Renal pelvis (tissue), 4 donors: ENCODE data around the gene CIC. TPM values are rescaled to one million over a fixed set of nuclear protein-coding genes. Genes with fewer than 3 reads are reported as not detected.

Experiments
- DNase-seq: peaks from one replicate; pipeline ENCODE4 v3.0.0-alpha.2; 2013
- polyA plus RNA-seq, 3 donors: library from polyadenylated mRNA; unstranded; fragments of 120-200 nt; gene quantifications; one replicate each; pipeline ENCODE4 v1.2.1, GENCODE V29; 2013; ENCODE audit not compliant: insufficient read length in 3 of 3

CIC gene
- polyA plus RNA-seq, 3 donors, result 59.3 to 72.5 (median 68.2) TPM

GRCh38 chr19:42242069-42242511, 27.0 kb upstream of the CIC start:
- no peak for DNase-seq

DNA sequence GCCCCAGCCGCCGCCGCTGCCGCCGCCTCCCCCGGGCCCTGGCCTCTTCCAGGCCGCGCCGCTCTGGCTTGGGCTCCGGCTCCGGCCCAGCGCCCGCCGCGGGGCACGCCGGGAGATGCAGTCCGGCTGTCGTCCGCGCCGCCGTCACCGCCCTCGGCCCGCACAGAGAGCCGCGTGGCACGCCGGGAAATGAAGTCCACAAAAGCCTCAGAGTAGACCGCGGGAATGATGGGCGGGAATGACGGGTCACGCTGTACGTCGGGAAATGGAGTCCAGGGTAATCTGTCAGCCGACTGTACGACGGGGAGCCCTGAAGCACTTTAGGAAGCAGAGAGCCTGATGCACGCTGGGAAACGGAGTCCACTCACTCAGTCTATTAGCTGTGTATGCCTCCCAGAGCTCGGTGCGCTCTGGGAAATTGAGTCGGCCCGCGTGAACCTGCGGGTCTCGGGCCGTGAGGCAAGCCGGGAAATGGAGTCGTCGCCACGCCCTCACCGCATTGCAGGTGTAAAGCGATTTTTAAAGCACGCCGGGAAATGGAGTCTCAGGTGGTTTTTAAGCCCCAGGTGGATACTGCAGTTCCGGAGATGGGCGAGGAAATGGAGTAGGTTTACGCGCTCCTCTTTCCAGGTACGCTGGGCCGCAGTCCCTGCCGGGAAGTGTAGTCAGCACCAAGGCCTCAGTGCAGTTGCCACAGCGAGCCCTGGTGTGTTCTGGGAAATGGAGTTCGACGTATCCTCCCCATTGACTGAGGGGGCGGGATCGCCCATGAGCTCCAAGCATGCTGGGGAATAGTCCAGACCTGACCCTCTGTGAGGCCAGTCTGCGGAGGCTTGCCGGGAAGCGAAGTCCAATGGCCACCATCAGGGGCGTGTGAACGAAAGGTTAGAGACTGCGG, 26.3 kb upstream of the CIC start, which contains the start of gene GSK3A:
GSK3A (minus strand) TSS at position 91 of the 898 bp plus-strand sequence. CDS start 137 bp downstream, outside the sequence.
- DNase-seq, result peak; percentile 99

DNA sequence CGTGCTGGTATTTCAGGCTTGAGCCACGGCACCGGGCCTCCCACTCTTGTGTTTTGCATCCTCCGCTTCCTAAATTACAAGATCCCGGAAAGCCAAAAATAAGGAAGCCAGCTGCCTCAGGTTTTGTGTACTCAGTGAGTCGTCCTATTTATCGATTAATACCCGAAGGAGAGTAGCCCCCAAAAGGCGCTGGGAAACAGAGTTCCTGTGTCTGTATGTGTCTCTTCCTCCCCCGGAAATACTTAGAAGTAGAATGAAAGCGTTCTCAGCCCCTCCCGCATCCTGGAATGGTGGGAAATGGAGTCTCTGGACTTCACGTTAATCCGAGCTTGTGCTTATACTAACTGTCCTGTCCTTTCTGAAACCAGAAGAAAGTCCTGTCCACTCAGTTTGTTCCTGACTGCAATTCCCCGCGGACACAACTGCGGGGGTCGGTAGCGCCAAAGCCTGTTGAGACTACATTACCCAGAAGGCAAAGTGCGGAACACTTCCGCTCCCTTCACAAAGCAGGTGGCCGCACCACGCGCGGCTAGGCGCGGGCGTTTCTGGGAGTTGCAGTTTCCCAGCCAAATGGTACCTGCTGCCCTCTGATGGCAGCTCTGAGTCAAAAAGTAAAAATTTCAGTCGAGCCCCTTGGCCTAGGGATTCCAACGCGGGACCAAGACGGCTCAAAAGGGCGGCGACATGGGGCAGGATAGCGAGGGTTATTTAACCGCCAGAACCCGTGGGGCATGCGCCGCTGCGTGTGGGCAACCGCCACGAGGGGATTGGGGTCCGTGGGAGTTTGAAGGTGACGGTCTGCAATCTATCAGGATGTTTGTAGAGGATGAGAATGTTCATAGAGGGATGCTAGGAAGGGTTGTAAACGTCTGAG, 24.5 kb upstream of the CIC start:
- peak; percentile 95 for DNase-seq

DNA sequence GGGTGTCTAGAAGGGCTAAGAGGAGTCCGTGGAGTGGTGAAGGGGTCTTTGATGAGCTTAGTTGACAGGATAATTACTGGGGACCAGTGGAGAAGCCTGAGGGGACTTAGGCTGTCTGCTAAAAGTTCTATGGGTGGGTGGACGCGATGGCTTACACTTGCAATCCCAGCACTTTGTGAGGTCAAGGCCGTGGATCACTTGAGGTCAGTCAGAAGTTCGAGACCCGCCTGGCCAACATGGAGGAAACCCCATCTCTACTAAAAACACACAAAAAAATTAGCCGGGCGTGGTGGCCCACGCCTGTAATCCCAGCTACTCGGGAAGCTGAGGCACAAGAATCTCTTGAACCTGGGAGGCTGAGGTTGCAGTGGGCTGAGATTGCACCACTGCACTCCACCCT, 23.8 kb upstream of the CIC start:
- no peak for DNase-seq

GRCh38 chr19:42246143-42246921, 22.7 kb upstream of the CIC start:
- DNase-seq, result no peak

DNA sequence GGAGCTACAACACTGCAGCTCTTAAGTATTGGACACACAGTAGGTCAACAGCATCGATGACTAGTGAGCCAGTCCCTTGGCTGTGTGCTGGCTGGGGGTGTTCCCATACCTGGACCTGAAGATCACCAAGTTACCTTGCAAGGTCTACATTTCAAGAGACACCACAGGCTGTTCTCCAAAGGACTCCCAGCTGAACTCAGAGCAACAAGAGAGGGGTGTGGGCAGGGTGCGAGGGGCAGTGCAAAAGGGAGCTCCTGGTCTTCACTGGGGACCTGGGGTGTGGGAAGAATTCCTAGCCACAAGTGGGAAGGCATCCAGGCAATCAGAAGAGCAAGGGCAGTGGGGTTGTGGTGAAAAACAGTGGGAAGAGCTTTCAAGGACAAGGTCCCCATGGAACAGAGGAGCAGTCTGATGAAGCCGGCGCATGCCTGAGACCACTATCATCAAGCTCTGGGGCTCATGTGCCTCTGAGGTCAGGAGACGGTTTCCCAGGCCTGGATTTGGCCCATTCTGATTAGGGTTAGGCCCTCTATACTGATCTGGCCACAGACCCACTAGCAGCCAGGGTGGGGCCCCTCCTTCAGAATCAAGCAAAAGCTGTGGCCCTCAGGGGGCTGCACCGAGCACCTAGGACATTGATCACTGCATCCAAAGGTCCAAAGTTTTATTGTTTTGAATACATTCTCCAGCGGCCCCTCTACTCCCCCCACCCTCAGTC, 22.0 kb upstream of the CIC start:
- no peak for DNase-seq

GRCh38 chr19:42247640-42248199, 21.3 kb upstream of the CIC start:
- no peak for DNase-seq

GRCh38 chr19:42248270-42249148, 20.5 kb upstream of the CIC start:
- no peak for DNase-seq

DNA sequence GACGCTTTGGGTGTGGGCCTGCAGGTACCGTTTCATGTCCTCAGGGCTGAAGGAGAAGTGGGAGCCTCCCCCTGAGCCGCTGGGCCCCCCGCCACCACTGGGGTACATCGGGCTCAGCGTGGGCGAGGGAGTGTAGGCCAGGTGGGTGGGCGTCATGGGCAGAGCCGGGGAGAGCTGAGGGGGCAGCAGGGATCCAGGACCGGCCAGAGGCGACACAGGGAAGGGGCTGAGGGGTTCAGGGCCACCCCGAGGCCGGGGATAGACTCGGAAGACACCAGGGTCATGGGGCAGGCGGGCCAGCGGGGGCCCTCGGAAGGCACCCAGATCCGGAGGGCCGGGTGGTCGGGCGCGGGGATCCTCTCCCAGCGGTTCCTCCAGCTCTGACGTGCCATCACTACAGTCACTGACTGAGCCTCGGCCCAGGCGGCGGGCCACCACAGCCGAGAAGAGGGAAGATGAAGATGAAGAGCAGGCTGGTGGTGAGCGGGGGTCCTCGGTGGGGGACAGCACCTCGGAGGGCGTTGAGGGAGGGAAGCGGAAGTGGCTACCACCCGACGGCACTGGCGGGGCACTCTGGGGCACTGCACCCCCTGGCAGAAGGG, 19.8 kb upstream of the CIC start:
- DNase-seq, result no peak

DNA sequence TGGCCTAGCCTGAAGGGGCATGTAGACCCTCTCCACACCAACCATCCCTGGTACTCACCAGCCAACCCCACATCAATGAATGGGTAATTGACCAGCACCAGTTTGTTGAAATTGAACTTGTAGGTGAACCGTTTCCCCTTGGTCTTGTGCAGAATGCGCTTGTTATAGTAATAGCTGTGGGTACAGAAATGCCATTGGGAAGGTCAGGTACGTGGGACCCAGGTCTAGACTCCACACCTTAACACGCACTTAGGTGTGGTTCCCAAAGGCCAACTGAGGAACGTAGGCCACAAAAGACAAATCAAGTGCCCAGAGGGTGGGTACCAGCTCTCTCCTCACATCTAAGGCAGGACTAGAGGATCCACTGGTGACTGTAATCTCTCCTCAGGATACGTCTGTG, 19.3 kb upstream of the CIC start:
- DNase-seq, result no peak

DNA sequence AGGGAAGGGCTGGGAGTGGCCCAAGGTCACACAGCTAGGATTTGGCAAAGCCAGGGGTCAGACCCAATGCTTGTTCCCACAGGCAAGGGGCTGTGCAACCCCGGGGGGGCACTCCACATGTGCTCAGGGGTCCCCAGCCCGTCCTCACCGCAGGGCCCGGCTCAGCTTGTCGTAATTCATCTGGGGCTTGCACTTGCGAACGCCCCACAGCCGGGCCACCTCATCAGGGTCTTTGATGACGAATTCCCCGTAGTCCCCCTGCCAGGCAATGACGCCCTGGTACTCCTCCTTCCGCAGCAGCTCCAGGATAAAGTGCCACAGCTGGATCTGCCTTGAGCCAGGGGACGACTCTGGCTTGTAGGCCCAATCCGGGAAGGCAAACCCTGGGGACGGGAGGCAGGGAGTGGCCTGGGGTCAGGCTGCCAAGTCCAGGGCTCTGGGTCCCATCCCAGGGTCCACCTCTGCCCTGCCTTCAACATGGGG, 18.8 kb upstream of the CIC start:
- no peak for DNase-seq

- DNase-seq, result no peak
Measured at GRCh38 chr19:42250666-42251531, 18.2 kb upstream of the CIC start.

GRCh38 chr19:42251572-42252358, 17.3 kb upstream of the CIC start:
- no peak for DNase-seq

GRCh38 chr19:42252365-42253244, 16.4 kb upstream of the CIC start:
- no peak for DNase-seq

DNA sequence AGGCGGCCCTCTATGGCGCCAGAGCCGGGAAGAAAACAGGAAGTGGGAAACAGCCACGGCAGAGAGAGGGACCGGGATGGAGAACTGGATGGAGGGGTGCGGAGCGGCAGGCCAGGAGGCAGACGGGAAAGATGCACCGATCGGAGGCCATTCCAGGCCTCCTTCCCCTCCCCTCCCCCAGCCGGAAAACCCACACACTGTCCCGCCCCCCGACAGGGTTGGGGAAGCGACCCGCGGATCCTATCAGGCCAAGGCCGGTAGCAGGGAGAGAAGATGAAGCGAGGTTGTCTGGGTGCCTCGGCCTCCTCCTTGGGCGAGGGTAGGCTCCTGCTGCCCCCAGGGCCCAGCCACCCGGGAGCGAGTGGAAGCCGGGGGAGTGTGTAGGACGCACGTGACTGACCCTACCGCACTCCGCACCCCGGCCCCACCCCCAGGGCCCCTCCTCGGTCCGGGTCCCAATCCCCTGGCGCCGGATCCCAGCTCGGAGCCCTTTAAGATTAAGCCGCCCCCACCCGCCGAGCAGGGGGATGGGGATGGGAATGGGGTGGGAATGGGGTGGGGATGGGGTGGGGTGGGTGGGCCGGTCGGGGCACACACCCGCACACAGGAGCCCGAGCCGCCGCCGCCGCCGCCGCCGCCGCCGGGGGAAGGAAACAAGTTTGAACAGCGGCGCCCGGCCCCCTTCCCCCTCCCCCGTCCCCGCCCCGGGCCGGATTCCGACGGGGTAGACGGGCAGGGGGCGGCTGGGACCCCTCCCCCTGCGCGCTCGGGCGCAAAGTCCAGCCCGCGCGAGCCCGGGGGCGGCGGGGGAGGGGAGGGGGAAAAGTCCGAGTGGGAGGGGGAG, 15.6 kb upstream of the CIC start:
- DNase-seq, result no peak
